ENCODE results near the gene OXA1L. TPM values are rescaled to one million over a fixed set of nuclear protein-coding genes. Genes with fewer than 3 reads are reported as not detected.

OXA1L gene
- total and polyA plus RNA-seq, 2 of the 13 experiments (the other 11 are each of a cell fraction or from before 2014, with no cell fraction given): 230 to 589 TPM

DNA sequence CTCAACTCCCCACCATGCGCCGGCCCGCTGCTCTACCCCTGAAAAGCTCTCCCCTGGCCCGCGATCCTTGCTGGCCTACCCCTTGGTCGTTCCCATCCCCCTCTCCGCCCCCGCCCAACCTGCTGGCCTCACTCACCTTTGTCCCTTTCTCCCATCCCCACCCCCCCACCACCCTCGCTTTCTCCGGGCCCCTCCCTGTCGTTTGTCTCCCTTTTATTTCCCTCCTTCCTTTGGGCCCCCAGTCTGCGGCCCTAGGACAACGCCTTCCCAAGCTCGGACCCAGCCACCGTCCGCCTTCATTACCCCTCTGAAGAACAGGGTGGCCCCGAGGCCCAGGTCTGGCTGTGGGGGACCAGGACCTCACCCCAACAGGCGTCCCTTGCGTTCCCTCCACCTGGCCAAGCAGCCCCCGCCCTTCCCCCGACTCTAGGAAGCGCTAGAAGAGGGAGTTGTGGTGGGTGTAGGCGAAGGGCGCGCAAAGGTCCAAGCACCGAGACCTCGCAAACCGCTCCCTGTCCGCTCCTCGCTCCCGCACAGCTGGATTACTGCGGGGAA lies 55.6 kb downstream of the OXA1L start (continued):
- TF ChIP-seq, protein P1, sequence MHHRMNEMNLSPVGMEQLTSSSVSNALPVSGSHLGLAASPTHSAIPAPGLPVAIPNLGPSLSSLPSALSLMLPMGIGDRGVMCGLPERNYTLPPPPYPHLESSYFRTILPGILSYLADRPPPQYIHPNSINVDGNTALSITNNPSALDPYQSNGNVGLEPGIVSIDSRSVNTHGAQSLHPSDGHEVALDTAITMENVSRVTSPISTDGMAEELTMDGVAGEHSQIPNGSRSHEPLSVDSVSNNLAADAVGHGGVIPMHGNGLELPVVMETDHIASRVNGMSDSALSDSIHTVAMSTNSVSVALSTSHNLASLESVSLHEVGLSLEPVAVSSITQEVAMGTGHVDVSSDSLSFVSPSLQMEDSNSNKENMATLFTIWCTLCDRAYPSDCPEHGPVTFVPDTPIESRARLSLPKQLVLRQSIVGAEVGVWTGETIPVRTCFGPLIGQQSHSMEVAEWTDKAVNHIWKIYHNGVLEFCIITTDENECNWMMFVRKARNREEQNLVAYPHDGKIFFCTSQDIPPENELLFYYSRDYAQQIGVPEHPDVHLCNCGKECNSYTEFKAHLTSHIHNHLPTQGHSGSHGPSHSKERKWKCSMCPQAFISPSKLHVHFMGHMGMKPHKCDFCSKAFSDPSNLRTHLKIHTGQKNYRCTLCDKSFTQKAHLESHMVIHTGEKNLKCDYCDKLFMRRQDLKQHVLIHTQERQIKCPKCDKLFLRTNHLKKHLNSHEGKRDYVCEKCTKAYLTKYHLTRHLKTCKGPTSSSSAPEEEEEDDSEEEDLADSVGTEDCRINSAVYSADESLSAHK (CRISPR knock-in tag; IDR thresholded peaks at IDR 0.05; ENCODE audit: borderline replicate concordance): no peak
- TF ChIP-seq KMT2B (CRISPR knock-in tag; IDR thresholded peaks at IDR 0.05) (no peak), IRX3 (CRISPR knock-in tag; IDR thresholded peaks at IDR 0.05; ENCODE audit: borderline replicate concordance, low read depth) (no peak), ZNF737 (CRISPR knock-in tag; IDR thresholded peaks at IDR 0.05; ENCODE audit: borderline replicate concordance) (no peak; the same call in 1 of the 2 replicates), ZNF792 (CRISPR knock-in tag; IDR thresholded peaks at IDR 0.05) (no peak), POLR2AphosphoS2 (IDR thresholded peaks at IDR 0.05; ENCODE audit: low read depth, low read length) (no peak), DR1 (CRISPR knock-in tag; IDR thresholded peaks at IDR 0.05) (no peak), ZNF431 (CRISPR knock-in tag; IDR thresholded peaks at IDR 0.05; ENCODE audit: borderline replicate concordance, low read depth) (no peak), FOXC1 (CRISPR knock-in tag; IDR thresholded peaks at IDR 0.05; ENCODE audit: borderline replicate concordance) (no peak; the same call in 1 of the 2 replicates), SMAD3 (CRISPR knock-in tag; IDR thresholded peaks at IDR 0.05) (no peak), HMG20A (CRISPR knock-in tag; IDR thresholded peaks at IDR 0.05; ENCODE audit: borderline replicate concordance) (no peak), TAF15 (IDR thresholded peaks at IDR 0.05; ENCODE audit: low read depth, low read length, poor library complexity, severe bottlenecking) (peak; percentile 14), ZNF317 (CRISPR knock-in tag; IDR thresholded peaks at IDR 0.05) (no peak), ZNF569 (CRISPR knock-in tag; IDR thresholded peaks at IDR 0.05; ENCODE audit: borderline replicate concordance) (no peak), ZNF34 (CRISPR knock-in tag; IDR thresholded peaks at IDR 0.05; ENCODE audit: borderline replicate concordance) (no peak), PLRG1 (conservative IDR thresholded peaks at IDR 0.05) (no peak), KDM5A (IDR thresholded peaks at IDR 0.05; ENCODE audit: borderline replicate concordance, low read length) (no peak), NFKB2 (CRISPR knock-in tag; IDR thresholded peaks at IDR 0.05; ENCODE audit: borderline replicate concordance) (peak; percentile 64; the same call in 1 of the 2 replicates), ZNF530 (CRISPR knock-in tag; IDR thresholded peaks at IDR 0.05; ENCODE audit: low read depth) (no peak), ZNF10 (CRISPR knock-in tag; IDR thresholded peaks at IDR 0.05; ENCODE audit: borderline replicate concordance, low read depth) (no peak), ZNF670 (CRISPR knock-in tag; IDR thresholded peaks at IDR 0.05; ENCODE audit: borderline replicate concordance) (no peak)
- TF ChIP-seq, protein P2, sequence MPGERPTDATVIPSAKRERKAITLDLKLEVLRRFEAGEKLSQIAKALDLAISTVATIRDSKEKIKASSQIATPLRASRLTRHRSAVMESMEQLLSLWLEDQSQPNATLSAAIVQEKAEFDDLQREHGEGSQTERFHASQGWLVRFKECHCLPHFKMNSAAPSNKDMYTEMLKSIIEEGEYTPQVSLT (CRISPR knock-in tag; IDR thresholded peaks at IDR 0.05; ENCODE audit: borderline replicate concordance, low read depth): no peak
- TF ChIP-seq, protein P3, sequence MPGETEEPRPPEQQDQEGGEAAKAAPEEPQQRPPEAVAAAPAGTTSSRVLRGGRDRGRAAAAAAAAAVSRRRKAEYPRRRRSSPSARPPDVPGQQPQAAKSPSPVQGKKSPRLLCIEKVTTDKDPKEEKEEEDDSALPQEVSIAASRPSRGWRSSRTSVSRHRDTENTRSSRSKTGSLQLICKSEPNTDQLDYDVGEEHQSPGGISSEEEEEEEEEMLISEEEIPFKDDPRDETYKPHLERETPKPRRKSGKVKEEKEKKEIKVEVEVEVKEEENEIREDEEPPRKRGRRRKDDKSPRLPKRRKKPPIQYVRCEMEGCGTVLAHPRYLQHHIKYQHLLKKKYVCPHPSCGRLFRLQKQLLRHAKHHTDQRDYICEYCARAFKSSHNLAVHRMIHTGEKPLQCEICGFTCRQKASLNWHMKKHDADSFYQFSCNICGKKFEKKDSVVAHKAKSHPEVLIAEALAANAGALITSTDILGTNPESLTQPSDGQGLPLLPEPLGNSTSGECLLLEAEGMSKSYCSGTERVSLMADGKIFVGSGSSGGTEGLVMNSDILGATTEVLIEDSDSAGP (CRISPR knock-in tag; IDR thresholded peaks at IDR 0.05; ENCODE audit: borderline replicate concordance): peak; percentile 27; the same call in 1 of the 2 replicates
- TF ChIP-seq, protein P4, sequence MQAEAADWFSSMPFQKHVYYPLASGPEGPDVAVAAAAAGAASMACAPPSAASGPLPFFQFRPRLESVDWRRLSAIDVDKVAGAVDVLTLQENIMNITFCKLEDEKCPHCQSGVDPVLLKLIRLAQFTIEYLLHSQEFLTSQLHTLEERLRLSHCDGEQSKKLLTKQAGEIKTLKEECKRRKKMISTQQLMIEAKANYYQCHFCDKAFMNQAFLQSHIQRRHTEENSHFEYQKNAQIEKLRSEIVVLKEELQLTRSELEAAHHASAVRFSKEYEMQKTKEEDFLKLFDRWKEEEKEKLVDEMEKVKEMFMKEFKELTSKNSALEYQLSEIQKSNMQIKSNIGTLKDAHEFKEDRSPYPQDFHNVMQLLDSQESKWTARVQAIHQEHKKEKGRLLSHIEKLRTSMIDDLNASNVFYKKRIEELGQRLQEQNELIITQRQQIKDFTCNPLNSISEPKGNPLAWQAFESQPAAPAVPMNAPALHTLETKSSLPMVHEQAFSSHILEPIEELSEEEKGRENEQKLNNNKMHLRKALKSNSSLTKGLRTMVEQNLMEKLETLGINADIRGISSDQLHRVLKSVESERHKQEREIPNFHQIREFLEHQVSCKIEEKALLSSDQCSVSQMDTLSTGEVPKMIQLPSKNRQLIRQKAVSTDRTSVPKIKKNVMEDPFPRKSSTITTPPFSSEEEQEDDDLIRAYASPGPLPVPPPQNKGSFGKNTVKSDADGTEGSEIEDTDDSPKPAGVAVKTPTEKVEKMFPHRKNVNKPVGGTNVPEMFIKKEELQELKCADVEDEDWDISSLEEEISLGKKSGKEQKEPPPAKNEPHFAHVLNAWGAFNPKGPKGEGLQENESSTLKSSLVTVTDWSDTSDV (CRISPR knock-in tag; IDR thresholded peaks at IDR 0.05): no peak

All from HepG2 (cell line).